ENCODE data around the gene DIAPH3.

GRCh38 chr13:59710416-59710815 is 453.3 kb downstream of the DIAPH3 start:
- TF ChIP-seq EZH2phosphoT487 (IDR thresholded peaks at IDR 0.05; ENCODE audit: low read depth) (no peak), CTCF (IDR thresholded peaks at IDR 0.05; ENCODE audit: low read depth, low read length) (no peak)

Data from OCI-LY3 (cell line).